LNCaP clone FGC (cell line): ENCODE data around the gene FBLN2.

Source experiments
- DNase-seq: peaks from one replicate; pipeline ENCODE4 v3.0.0-alpha.2; 2011; ENCODE audit warnings: low read depth
- H3K4me3 ChIP-seq: 2 replicates; pipeline ENCODE4 v1.5.1; 2011; ENCODE audit warnings: mild to moderate bottlenecking, low read depth, low read length, control low read depth
- TF ChIP-seq, protein P1 (sequence below): IDR thresholded peaks from 2 replicates; pipeline ENCODE4 v1.5.1; 2012; ENCODE audit warnings: mild to moderate bottlenecking; ENCODE audit not compliant: control insufficient read depth, insufficient read depth; ENCODE audit errors: extremely low read depth

FBLN2 gene

DNA sequence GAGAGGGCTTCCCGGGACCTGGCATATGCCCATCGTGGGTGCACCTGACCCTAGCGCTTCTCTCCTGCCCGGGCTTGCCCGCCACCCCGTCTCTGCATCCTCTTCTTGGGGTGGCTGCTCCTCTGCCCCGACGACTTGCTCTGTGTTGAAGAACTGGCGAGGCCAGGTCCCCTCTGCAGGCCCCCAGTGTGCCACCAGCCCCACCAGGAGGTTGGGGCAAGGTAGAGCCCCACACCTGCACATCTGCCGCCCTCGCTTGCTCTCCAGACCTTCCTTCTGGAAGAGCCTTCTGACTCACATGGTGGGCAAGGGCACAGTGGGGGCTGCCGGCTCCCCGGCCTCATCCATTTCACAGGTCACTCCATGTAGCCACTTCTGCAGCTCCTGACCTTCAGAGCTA, 84.3 kb downstream of the FBLN2 start:
- H3K4me3 ChIP-seq: no peak overlapping the region
- TF ChIP-seq, protein P1, sequence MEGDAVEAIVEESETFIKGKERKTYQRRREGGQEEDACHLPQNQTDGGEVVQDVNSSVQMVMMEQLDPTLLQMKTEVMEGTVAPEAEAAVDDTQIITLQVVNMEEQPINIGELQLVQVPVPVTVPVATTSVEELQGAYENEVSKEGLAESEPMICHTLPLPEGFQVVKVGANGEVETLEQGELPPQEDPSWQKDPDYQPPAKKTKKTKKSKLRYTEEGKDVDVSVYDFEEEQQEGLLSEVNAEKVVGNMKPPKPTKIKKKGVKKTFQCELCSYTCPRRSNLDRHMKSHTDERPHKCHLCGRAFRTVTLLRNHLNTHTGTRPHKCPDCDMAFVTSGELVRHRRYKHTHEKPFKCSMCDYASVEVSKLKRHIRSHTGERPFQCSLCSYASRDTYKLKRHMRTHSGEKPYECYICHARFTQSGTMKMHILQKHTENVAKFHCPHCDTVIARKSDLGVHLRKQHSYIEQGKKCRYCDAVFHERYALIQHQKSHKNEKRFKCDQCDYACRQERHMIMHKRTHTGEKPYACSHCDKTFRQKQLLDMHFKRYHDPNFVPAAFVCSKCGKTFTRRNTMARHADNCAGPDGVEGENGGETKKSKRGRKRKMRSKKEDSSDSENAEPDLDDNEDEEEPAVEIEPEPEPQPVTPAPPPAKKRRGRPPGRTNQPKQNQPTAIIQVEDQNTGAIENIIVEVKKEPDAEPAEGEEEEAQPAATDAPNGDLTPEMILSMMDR: no peak
- DNase-seq: no peak

DNA sequence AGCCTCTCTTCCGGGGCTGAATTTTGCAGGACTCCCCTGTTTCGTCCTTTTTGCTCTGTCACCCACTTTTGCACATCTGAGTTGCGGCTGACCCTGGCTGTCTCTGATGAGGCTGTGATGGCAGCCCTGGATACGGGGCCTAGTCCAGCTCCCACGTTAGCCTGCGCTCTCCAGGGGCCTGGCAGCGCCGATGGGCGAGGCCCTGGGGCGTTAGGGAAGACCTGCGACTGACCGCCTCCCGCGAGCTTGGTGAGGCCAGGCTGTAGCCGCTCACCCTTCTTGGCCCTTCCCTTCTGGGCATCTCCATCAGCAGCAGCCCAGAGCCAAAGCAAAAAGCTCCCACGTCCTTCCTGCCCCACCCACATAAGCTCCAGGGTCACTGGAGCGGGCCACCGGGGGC, 85.2 kb downstream of the FBLN2 start:
- DNase-seq: no peak
- TF ChIP-seq, protein P1: no peak
- H3K4me3 ChIP-seq: no peak overlapping the region

DNA sequence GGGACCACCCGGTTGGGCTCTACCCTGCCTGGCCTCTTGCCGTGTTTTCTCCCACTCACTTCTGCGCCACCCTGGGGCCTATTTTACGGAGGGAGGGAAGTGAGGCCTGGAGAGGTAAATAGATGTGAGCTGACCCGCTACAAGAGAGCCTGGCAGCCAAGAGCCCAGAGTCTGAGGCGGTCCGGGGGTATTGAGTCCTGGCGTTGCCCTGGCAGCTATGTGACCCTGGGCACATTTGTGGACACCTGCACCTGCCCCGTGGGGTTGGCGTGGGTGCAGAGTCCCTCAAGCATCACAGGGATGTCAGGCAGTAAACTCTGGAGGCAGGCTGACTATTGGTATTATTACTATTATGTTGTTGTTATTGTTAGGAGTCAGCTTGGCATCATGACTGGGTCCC, 85.7 kb downstream of the FBLN2 start:
- DNase-seq: no peak
- H3K4me3 ChIP-seq: no peak overlapping the region
- TF ChIP-seq, protein P1: no peak

DNA sequence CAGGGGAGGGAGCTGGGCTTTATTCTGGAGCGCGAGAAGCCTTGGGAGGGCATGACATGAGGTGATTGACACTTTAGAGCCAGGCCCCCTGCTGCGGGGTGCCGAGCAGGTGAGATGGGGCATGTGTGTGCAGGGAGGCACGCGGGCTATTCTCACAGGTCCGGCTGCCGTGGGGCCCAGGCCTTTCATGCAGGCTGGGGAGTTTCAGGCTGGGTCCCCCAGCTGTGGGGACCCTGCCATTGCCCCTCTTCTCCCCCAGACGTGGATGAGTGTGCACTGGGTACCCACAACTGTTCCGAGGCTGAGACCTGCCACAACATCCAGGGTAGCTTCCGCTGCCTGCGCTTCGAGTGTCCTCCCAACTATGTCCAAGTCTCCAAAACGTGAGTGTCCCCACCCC, 87.3 kb downstream of the FBLN2 start:
- TF ChIP-seq, protein P1: no peak
- no peak overlapping the region for H3K4me3 ChIP-seq
- no peak for DNase-seq

DNA sequence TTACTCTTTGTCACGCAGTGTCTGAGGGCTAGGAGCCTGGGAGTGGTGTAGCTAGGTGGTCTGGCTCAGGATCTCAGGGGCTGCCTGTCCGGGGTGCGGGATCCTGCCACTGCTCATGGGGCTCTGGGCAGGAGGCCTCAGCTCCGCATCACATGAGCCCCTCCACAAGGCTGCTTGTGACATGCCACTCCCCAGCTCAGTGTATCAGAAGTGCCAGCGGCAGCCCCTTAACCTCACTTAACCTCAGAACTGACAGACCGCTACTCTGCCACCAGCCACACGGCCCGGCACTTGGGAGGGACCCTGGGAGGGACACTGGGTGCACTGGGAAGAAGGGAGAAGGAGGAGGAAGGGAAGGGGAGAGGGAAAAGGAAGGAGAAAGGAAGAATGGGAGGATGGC, 87.9 kb downstream of the FBLN2 start:
- DNase-seq: no peak
- no peak overlapping the region for H3K4me3 ChIP-seq
- TF ChIP-seq, protein P1: no peak

DNA sequence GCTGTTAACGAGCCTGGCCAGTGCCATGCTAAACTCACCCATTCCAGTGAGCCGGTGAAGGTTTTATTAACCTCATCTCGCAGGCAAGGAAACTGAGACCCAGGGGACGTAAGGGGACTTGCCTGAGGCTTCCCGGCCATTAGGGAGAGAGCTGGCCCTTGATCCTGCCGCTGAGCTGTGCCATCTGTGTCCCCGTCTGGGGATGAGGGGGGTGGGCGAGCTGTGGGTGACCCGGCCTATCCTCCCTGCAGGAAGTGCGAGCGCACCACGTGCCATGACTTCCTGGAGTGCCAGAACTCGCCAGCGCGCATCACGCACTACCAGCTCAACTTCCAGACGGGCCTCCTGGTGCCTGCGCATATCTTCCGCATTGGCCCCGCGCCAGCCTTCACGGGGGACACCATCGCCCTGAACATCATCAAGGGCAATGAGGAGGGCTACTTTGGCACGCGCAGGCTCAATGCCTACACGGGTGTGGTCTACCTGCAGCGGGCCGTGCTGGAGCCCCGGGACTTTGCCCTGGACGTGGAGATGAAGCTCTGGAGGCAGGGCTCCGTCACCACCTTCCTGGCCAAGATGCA, 88.5 kb downstream of the FBLN2 start:
- TF ChIP-seq, protein P1: no peak
- no peak for DNase-seq
- no peak overlapping the region for H3K4me3 ChIP-seq

DNA sequence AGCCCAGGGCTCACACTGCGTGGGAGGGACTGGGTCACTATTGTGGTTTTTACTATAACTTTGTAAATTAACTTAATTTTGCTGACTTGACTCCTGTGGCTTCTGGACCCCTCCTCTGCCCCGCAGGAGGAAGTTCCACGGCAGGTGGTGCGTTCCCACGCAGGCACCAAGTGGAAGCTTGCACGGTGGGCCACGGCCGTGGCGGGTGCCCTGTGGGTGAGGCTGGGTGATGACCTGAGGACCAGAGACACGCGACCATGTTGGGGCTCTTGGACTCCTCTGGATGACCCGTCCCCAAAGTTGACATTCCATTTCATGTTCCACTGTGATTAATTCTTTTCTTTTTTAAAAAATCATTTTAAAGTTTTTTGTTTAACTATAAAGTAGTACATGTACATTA, 89.0 kb downstream of the FBLN2 start:
- no peak for DNase-seq
- TF ChIP-seq, protein P1: no peak
- H3K4me3 ChIP-seq: no peak overlapping the region
